Choroid plexus epithelial cell (primary cell): ENCODE data around the gene ZNF74.
"Not testable (repeated sequence)": the region's sequence is repeated elsewhere in the genome, so short reads cannot be mapped to it uniquely, and the experiment has no call there.

Experiments used
- DNase-seq: peaks from one replicate; pipeline ENCODE4 v3.0.0-alpha.2; 2010; ENCODE audit warnings: low read depth
- H3K4me3 ChIP-seq: 2 replicates; pipeline ENCODE4 v1.5.1; 2011; ENCODE audit warnings: low read depth, mild to moderate bottlenecking, control low read depth, low read length, moderate library complexity
- CTCF ChIP-seq: conservative IDR thresholded peaks from 2 replicates; pipeline ENCODE4 v1.5.1; 2011; ENCODE audit warnings: low read depth, mild to moderate bottlenecking, control low read depth, inconsistent platforms, low read length, moderate library complexity

The ZNF74 gene

GRCh38 chr22:20384865-20385264 lies 9.1 kb upstream of the ZNF74 start:
- no peak for DNase-seq
- H3K4me3 ChIP-seq: no peak overlapping the region
- TF ChIP-seq CTCF: no peak

- no peak overlapping the region for H3K4me3 ChIP-seq
- no peak for DNase-seq
- no peak for TF ChIP-seq CTCF
These were observed 7.6 kb upstream of the ZNF74 start for GRCh38 chr22:20386336-20386735.

- TF ChIP-seq CTCF: no peak
- no peak for DNase-seq
- no peak overlapping the region for H3K4me3 ChIP-seq
These were observed 7.0 kb upstream of the ZNF74 start for GRCh38 chr22:20386972-20387371.

- DNase-seq: no peak
- no peak overlapping the region for H3K4me3 ChIP-seq
- TF ChIP-seq CTCF: no peak
These were observed 5.8 kb upstream of the ZNF74 start for GRCh38 chr22:20388200-20388599.

- no peak for DNase-seq
- H3K4me3 ChIP-seq: no peak overlapping the region
- no peak for TF ChIP-seq CTCF
These were observed 4.7 kb upstream of the ZNF74 start for GRCh38 chr22:20389288-20389687.

GRCh38 chr22:20390394-20390907 lies 3.5 kb upstream of the ZNF74 start:
- no peak overlapping the region for H3K4me3 ChIP-seq
- no peak for TF ChIP-seq CTCF
- DNase-seq: no peak

GRCh38 chr22:20391222-20391621 lies 2.7 kb upstream of the ZNF74 start:
- no peak for TF ChIP-seq CTCF
- no peak for DNase-seq
- H3K4me3 ChIP-seq: no peak overlapping the region

- H3K4me3 ChIP-seq, DNase-seq: not testable (repeated sequence)
These were observed 1.5 kb upstream of the ZNF74 start for GRCh38 chr22:20392365-20392881.
